ENCODE measurements around the gene PERM1. TPM values are rescaled to one million over a fixed set of nuclear protein-coding genes. Genes with fewer than 3 reads are reported as not detected.
"Not testable (repeated sequence)": the region's sequence is repeated elsewhere in the genome, so short reads cannot be mapped to it uniquely, and the experiment has no call there.

The PERM1 gene
- total RNA-seq, 1 donor from 2014 or later = not detected

GRCh38 chr1:995665-996633 lies 14.1 kb upstream of the PERM1 start:
- Mint-ChIP-seq H3K4me1 (ENCODE audit: unreplicated experiment) (peaks cover 7% of the 10 kb centered on the region), H3K27ac (ENCODE audit: unreplicated experiment) (no peak overlapping the region), H3K27me3 (ENCODE audit: unreplicated experiment) (no peaks in the 10 kb centered on the region), H3K9me3 (ENCODE audit: unreplicated experiment) (peaks cover 4% of the 10 kb centered on the region), H3K4me3 (ENCODE audit: unreplicated experiment) (no peak overlapping the region), H3K36me3 (ENCODE audit: unreplicated experiment) (peaks cover 5% of the 10 kb centered on the region)
- TF ChIP-seq CTCF (IDR thresholded peaks at IDR 0.05) = no peak
- DNase-seq (ENCODE audit: extremely low spot score, unreplicated experiment) = no peak

- not testable (repeated sequence) for H3K36me3 Mint-ChIP-seq (ENCODE audit: unreplicated experiment); H3K27ac Mint-ChIP-seq (ENCODE audit: unreplicated experiment); H3K4me3 Mint-ChIP-seq (ENCODE audit: unreplicated experiment); H3K9me3 Mint-ChIP-seq (ENCODE audit: unreplicated experiment); DNase-seq (ENCODE audit: extremely low spot score, unreplicated experiment); H3K27me3 Mint-ChIP-seq (ENCODE audit: unreplicated experiment); H3K4me1 Mint-ChIP-seq (ENCODE audit: unreplicated experiment)
Measured at GRCh38 chr1:994546-994945, 12.7 kb upstream of the PERM1 start.

GRCh38 chr1:993379-993995 lies 11.6 kb upstream of the PERM1 start:
- no peak for TF ChIP-seq CTCF (IDR thresholded peaks at IDR 0.05)
- no peaks in the 10 kb centered on the region for H3K27me3 Mint-ChIP-seq (ENCODE audit: unreplicated experiment)

GRCh38 chr1:992362-992761 lies 10.5 kb upstream of the PERM1 start:
- Mint-ChIP-seq H3K4me3 (ENCODE audit: unreplicated experiment) (no peak overlapping the region), H3K4me1 (ENCODE audit: unreplicated experiment) (peaks cover 5% of the 10 kb centered on the region), H3K27ac (ENCODE audit: unreplicated experiment) (no peak overlapping the region)

More at GRCh38 chr1:993379-993995, 11.6 kb upstream of the PERM1 start:
- Mint-ChIP-seq H3K4me1 (ENCODE audit: unreplicated experiment) (peaks cover 5% of the 10 kb centered on the region), H3K27ac (ENCODE audit: unreplicated experiment) (no peak overlapping the region), H3K9me3 (ENCODE audit: unreplicated experiment) (peaks cover 4% of the 10 kb centered on the region), H3K4me3 (ENCODE audit: unreplicated experiment) (no peak overlapping the region), H3K36me3 (ENCODE audit: unreplicated experiment) (peaks cover 5% of the 10 kb centered on the region)
- no peak for DNase-seq (ENCODE audit: extremely low spot score, unreplicated experiment)

GRCh38 chr1:991895-992294 lies 10.0 kb upstream of the PERM1 start:
- Mint-ChIP-seq H3K27me3 (ENCODE audit: unreplicated experiment) (no peaks in the 10 kb centered on the region), H3K36me3 (ENCODE audit: unreplicated experiment) (peaks cover 5% of the 10 kb centered on the region), H3K4me3 (ENCODE audit: unreplicated experiment) (no peak overlapping the region), H3K27ac (ENCODE audit: unreplicated experiment) (no peak overlapping the region), H3K9me3 (ENCODE audit: unreplicated experiment) (peaks cover 4% of the 10 kb centered on the region), H3K4me1 (ENCODE audit: unreplicated experiment) (peaks cover 4% of the 10 kb centered on the region)
- TF ChIP-seq CTCF (IDR thresholded peaks at IDR 0.05) = no peak
- no peak for DNase-seq (ENCODE audit: extremely low spot score, unreplicated experiment)

More at GRCh38 chr1:992362-992761, 10.5 kb upstream of the PERM1 start:
- Mint-ChIP-seq H3K9me3 (ENCODE audit: unreplicated experiment) (peaks cover 4% of the 10 kb centered on the region), H3K36me3 (ENCODE audit: unreplicated experiment) (peaks cover 5% of the 10 kb centered on the region), H3K27me3 (ENCODE audit: unreplicated experiment) (no peaks in the 10 kb centered on the region)
- no peak for TF ChIP-seq CTCF (IDR thresholded peaks at IDR 0.05)
- DNase-seq (ENCODE audit: extremely low spot score, unreplicated experiment) = no peak

- not testable (repeated sequence) for H3K4me3 Mint-ChIP-seq (ENCODE audit: unreplicated experiment); H3K4me1 Mint-ChIP-seq (ENCODE audit: unreplicated experiment); H3K9me3 Mint-ChIP-seq (ENCODE audit: unreplicated experiment); H3K27ac Mint-ChIP-seq (ENCODE audit: unreplicated experiment); H3K36me3 Mint-ChIP-seq (ENCODE audit: unreplicated experiment); H3K27me3 Mint-ChIP-seq (ENCODE audit: unreplicated experiment); DNase-seq (ENCODE audit: extremely low spot score, unreplicated experiment)
Measured at GRCh38 chr1:991275-991674, 9.4 kb upstream of the PERM1 start.

GRCh38 chr1:988061-988460 lies 6.2 kb upstream of the PERM1 start:
- not testable (repeated sequence) for H3K9me3 Mint-ChIP-seq (ENCODE audit: unreplicated experiment); DNase-seq (ENCODE audit: extremely low spot score, unreplicated experiment); H3K4me1 Mint-ChIP-seq (ENCODE audit: unreplicated experiment); H3K27ac Mint-ChIP-seq (ENCODE audit: unreplicated experiment); H3K27me3 Mint-ChIP-seq (ENCODE audit: unreplicated experiment); H3K4me3 Mint-ChIP-seq (ENCODE audit: unreplicated experiment); H3K36me3 Mint-ChIP-seq (ENCODE audit: unreplicated experiment)
